Brain microvascular endothelial cell (primary cell): ENCODE results near the gene OSBPL5.
A peak's percentile ranks its signal among the peaks of the same experiment; 100 is the strongest.

Experiments
- DNase-seq: peaks from one replicate; pipeline ENCODE4 v3.0.0-alpha.2; 2020
- H3K27ac ChIP-seq: fragments of 250-450 bp; sonication (Bioruptor Pico); 2 replicates; pipeline ENCODE4 v1.5.1; 2020; ENCODE audit warnings: mild to moderate bottlenecking, moderate library complexity
- H3K27me3 ChIP-seq: fragments of 250-450 bp; sonication (Bioruptor Pico); replicated peaks from 2 replicates; pipeline ENCODE4 v1.5.1; 2020; ENCODE audit warnings: mild to moderate bottlenecking
- H3K36me3 ChIP-seq: fragments of 250-450 bp; sonication (Bioruptor Pico); replicated peaks from 2 replicates; pipeline ENCODE4 v1.5.1; 2020; ENCODE audit warnings: mild to moderate bottlenecking
- H3K4me3 ChIP-seq: 2 replicates; pipeline ENCODE4 v1.5.1; 2011; ENCODE audit warnings: low read depth, mild to moderate bottlenecking, control low read depth, low read length, moderate library complexity
- CTCF ChIP-seq: IDR thresholded peaks from 2 replicates; pipeline ENCODE4 v1.5.1; 2011; ENCODE audit warnings: low read depth, mild to moderate bottlenecking, moderate library complexity, low read length, control low read depth, inconsistent platforms; ENCODE audit errors: missing control alignments
- in situ Hi-C: cut with HindIII; loops from 2 replicates; pipeline ENCODE4 v1.10.0; 2017; ENCODE audit warnings: low sequenced_read_pairs, low pct_ligation_motif_present

OSBPL5 gene

GRCh38 chr11:3147626-3148025 is 17.5 kb downstream of the OSBPL5 start:
- no peak for TF ChIP-seq CTCF
- Histone ChIP-seq H3K27me3 (no peaks in the 10 kb centered on the region), H3K27ac (no peak overlapping the region), H3K36me3 (peaks cover 2% of the 10 kb centered on the region), H3K4me3 (no peak overlapping the region)
- DNase-seq = no peak
- in situ Hi-C loops = no loop called here

- H3K27me3 ChIP-seq = no peaks in the 10 kb centered on the region
- H3K36me3 ChIP-seq = peaks cover 2% of the 10 kb centered on the region
- H3K27ac ChIP-seq = no peak overlapping the region
- no peak for TF ChIP-seq CTCF
- in situ Hi-C loops = no loop called here
- no peak for DNase-seq
- no peak overlapping the region for H3K4me3 ChIP-seq
Observed at GRCh38 chr11:3147257-3147619, 17.9 kb downstream of the OSBPL5 start.

GRCh38 chr11:3146612-3147256 is 18.4 kb downstream of the OSBPL5 start:
- in situ Hi-C loops = no loop called here
- H3K27me3 ChIP-seq = no peaks in the 10 kb centered on the region
- peaks cover 2% of the 10 kb centered on the region for H3K36me3 ChIP-seq
- no peak overlapping the region for H3K4me3 ChIP-seq
- no peak for TF ChIP-seq CTCF
- DNase-seq = peak; percentile 54
- peak overlapping the region; percentile 54 for H3K27ac ChIP-seq

- Histone ChIP-seq H3K4me3 (no peak overlapping the region), H3K27ac (no peak overlapping the region), H3K36me3 (peaks cover 2% of the 10 kb centered on the region), H3K27me3 (no peaks in the 10 kb centered on the region)
- TF ChIP-seq CTCF = no peak
- no peak for DNase-seq
- in situ Hi-C loops = no loop called here
Observed at GRCh38 chr11:3145206-3145520, 19.9 kb downstream of the OSBPL5 start.

GRCh38 chr11:3144296-3145205 is 20.6 kb downstream of the OSBPL5 start:
- in situ Hi-C loops = no loop called here
- Histone ChIP-seq H3K27me3 (no peaks in the 10 kb centered on the region), H3K36me3 (peaks cover 2% of the 10 kb centered on the region), H3K27ac (no peak overlapping the region), H3K4me3 (no peak overlapping the region)
- no peak for DNase-seq
- TF ChIP-seq CTCF = no peak
